ENCODE results near the gene MCM3AP.
"Not testable (repeated sequence)": the region's sequence is repeated elsewhere in the genome, so short reads cannot be mapped to it uniquely, and the experiment has no call there.

Gene MCM3AP

DNA sequence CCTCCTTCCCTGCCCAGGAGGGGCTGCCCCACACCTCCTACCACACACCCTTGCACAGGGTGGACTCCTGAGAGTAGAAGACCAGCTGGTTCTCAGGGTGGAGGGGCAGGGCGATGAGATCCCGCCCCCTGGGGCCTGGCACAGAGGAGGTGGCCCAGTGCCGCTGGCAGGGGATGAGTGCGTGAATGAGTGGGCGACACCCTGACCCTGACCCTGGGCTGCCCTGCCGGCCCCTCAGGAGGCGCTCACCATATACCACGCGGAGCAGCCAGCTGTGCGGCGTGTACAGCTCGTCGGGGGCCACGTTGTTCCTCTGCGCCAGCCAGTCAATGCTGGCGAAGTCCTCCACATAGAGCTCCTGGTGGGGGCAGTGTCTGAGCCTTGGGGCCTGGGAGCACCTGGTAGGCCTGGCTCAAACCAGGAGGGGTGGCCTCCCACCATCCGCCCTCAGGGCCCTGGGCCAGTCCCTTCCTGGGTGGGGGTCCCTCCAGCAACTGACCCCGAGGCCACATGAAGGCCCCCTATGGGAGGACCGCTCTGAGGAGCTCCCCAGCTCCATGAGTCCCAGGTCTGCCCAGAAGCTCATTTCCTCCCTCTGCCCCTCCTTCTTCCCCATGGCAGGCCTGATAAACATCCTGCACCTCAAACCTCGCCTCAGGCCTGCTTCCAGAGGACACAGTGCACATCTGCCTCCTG, 69.8 kb downstream of the MCM3AP start:
- no peak for DNase-seq

DNA sequence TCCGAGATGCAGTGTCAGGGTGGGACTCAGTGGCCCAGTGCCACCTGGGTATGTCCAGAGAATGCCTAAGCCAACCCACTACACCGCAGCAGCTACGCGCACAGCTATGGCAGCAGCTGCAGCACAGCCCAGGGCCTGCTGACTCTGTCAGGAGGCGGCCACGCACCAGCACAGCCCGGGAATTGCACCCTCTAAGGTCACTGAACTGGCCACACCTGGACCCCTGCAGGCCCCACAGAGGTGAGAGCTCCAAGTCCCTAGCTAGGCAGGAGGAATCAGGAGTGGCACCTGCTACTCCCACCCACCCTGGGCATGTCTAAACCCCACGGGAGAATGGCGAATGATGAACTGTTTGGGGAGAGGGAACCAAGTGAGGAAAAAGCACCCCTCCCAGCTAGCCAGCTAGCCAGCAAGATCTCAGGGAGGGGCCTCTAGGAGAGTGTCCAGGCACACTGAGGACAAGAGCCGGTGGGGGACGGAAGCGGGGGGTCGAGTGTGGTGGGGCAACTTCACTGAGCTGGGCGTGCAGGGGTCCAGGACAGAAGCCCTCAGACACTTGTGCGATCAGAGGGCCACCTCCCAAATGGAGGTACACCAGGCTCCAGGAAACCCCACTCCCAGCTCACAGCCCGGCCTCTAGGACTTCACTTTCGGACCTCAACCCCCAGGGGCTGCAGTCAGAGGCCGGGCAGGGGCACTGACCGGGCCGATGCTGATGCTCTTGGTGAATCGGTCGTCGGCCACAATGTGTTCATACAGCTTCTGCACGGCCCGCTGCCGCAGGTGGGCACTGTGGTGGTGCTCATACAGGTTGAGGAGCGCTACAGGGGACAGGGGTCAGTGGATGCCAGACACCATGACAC, 70.7 kb downstream of the MCM3AP start:
- DNase-seq, result no peak

DNA sequence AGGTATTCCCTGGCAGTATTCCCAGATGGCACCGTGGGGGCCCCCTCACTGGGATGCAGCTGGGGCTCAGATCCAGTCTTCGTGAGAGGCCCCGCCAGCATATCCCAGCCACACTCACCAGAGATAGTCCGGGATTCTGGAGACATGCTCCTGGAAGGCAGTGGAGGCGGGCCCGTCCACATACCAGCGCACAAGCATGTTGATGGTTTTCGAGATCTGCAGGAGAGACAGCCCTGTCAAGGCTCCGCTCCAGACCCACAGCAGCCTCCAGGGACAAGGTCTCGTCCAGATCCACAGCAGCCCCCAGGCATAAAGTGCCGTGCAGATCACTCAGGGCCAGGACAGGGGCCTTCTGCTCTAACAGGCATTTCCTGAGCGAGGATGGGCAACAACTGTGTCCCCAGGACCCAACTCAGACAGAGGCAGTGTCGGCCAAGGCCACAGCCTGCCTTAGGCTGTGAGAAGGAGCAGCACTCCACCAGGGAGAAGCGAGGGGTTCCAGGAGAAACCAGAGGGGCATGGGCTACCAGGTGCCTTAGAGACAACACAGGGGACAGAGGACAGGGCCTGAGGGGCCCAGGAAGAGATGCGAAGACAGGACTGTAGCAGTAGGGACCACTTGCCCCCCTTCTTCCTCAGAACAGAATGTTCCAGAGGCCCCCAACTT, 71.7 kb downstream of the MCM3AP start:
- DNase-seq, result no peak

DNA sequence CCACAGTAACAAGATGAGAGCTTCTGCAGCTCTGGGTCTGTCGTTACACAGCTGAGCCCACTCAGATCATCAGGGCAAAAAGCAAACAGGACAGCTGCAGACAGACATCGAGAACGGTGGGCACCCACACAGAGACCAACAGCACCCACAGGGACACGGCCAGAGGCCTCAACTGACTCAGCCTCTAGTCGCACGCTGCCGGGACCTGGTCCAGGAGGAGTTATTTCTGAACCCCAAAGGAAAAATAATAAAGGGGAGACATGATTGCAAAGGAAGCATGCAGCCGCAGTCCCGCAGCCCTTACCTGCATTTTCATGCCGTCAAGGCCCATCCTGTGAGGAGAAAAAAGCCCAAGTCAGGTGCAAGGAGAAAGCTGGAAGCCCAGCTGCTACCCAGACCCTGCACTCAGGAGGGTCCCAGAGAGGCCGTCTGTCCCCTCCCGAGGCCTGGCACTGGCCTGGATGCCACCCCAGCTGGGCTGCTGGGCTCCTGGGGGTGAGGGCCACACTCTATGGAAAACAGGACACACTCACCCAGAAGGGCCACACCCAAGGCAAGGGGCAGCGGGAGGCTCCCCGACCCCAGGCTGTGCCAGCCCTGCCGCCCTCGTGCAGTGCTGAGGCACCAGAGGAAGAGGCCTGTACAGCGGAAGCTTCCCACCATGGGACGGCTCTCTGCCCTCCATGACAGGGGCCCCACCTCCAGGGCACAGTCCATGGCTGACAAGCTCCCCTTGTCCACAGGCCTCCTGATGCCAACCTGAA, 72.5 kb downstream of the MCM3AP start:
- no peak for DNase-seq

DNA sequence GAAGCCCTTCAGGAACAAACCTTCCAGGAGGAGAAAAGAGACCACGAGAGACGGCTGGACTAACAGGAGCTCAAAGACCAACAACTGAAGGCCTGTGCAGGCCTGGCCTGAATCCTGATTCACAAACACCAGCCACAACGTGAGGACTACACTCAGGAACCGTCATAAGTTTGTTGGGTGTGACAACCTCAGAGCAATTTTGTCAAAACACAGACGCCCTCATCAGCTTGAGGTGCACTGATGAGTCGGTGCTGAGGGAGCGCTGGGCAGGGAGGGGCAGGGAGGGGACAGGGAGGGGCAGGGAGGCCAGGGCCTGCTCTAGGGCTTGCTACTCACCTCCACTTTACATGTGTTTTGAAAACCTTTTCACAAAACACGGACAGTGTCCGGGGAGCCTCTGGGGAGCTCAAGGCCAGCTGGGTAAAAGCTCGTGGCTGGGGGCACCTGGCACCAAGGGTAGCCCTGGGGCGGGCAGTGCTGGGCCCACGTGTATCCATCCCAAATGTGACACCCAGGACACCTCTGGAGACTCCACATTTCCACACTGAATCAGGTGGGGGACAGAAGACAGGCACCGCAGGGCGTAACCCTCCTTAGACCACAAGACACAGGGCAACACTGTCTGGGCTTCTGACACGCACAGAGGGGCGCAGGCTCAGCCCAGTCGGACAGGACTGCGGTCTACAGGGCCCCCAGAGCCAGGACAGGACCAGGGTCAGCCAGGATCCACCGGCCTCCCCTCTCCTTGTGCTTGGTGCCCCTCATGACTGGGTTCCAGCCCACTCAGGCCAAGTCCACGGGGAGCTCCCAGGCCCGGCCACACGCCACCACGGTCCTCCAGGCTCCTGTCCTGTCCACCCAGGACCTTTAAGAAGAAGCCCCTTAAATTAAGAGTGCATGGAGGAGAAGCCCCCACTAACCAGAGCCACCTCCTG, 73.4 kb downstream of the MCM3AP start:
- DNase-seq, result no peak

DNA sequence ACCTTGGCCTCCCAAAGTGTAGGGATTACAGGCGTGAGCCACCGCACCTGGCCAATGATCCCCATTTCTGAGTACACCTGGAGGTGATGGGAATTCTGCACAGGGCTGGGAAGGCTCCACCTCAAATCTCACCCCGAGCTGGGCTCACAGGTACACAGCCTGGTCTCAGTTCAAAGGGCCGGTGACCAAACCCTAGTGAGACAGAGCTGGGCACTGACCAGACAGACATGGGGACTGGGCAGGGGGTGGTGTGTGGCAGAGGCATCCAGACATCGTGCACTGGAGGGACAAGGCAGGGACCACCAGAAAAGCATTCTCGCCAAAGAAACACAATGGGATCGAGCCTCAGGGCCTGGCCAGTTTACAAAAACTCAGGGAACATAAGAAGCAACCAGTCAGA, 74.0 kb downstream of the MCM3AP start:
- no peak for DNase-seq

DNA sequence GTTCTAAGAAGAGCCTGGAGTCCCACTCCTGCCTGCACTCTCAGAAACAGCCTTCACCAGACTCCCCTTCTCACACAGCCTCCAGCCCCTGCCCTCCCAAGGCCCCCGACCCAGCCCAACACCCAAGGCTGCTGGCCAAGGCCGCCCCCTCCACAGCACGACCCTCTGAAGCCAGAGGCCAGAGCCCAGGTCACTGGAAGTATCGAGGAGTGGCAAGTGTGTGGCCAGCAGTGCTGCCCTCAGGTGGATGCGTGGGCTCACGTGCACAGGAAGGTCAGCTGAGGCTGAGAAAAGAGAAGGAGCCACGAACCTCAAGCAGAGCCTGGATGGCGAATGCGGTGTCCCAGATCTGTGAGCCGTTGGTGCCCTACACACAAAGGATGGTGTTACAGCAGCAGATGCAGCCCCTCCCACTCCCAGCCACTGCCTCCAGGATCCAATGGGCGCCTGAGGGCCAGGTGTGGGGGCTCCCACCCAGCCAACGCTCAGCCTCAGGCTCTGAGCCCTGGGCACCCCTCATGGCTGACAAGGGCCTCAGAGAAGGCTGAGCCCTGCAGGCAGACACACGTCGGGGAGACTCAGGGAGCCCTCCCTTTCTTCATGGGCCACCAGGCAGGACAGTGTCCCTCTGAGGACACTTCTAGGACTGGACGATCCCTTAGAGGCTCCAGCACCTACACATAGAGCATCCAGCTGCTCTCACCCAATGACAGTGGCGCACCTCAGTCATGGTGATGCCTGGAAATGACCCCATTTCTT, 74.9 kb downstream of the MCM3AP start:
- DNase-seq, result no peak

DNA sequence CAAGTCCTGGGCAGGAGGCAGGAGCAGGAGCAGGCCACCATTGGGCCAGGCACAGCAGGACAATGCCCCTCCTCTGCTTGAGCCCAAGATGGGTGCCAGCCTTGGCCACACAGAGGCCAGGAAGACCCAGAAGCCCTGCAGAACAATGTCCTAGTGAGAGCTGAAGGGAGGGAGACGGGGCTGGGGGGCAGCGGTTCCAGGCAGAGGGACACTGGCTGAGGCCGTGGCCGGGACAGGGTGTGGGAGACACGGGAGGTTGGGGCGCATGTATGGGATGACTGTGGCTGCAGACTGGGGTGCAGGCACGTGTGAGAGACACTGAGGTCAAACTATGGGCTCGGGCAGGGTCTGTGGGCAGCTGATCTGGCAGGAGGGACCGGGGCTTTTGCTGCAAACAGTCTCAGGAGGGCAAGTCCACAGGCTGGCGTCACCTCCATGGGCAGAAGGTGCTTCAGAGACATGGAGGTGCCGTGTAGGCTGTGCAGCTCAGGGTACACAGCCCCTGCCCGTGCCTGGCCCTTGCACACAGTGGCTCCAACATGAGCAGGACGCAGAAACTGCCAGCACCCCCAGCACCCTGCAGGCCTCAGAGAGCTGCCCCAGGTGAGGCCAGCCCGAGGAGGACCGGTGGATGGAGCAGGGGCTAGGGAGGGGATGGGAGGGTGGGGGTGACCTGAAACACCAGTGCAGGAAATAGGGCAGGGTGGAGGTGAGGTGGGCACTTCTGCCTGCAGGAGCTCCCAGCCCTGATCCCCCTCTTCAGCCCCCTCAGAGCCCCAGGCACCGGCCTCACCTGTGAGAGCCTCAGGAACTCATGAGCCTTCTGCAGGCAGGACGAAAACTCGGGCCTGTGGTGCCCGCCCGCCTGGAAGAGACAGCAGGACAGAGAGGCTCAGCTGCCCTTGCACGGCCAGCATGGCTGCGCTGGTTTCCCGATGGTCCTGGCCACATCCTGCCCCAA, 76.4 kb downstream of the MCM3AP start:
- DNase-seq, result no peak

DNA sequence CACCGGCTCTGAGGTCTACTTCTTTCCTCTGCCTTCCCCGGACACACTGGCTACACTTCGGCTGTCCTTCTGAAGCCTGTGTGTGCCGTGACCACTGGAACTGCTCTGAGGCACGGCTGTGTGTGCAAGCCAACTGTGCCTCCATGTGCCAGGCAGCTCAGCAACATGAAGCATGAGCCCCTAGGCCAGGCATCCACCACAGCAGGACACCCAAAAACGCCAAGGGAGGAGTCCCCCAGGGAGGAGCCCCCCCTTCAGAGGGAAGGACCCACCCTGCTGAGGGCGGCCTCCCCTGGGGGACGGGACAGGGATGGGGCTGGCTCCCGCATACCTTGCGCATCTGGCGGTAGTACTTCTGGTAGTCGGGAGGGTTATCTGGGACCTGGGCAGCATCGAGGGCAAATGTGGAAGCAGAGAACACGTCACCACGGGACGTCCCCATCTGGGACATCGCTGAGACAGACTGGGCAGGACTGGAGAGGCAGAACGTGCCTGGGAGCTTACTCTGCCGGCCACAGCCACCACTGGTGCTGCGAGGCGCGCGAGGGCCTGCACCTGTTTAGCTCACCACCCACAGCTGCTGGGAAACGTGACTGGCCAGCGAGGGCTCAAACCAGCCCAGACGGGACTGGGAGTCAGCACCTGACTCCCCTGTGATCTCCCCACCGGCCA, 77.4 kb downstream of the MCM3AP start:
- no peak for DNase-seq

DNA sequence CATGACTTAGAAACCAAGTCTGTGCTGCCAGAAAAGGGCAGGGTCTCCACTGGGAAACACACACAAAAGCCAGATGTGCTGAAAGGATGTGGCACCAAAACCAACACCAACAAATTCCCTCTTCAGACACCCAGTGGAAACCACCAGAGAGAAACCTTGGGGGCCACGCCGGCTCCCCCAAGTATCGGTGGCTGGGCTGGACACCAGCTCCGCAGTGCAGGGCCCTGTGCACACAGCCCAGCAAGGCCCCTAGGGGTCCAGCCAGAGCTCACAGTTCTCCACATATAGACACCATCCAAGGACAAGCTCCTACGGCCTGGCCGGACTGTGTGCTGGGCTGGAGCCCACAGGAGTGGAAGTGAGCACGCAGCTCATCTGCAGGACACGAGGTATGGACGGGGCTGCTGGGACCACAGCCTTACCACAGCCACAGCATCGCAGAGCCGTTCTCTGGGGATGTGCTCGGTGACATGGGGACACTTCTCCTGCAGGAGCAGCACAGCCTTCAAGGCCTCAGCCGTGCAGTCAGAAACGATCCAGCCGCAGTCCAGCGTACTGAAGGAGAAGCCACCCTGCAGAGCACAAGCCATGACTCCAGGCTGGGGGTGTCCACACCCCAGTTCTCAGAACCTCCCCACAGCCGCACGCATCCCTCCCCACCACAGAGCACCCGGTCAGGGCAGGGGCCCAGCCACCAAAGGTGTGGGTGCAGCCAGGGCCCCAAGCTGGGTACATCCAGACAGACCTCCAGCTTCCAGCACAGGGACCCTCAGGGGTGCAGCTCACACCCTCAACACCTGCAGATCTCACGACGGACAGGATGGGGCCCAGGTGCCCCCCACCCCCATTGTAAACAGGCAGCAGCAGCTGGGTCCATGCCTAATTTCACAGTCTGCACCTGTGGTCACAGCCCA, 78.1 kb downstream of the MCM3AP start:
- no peak for DNase-seq

DNA sequence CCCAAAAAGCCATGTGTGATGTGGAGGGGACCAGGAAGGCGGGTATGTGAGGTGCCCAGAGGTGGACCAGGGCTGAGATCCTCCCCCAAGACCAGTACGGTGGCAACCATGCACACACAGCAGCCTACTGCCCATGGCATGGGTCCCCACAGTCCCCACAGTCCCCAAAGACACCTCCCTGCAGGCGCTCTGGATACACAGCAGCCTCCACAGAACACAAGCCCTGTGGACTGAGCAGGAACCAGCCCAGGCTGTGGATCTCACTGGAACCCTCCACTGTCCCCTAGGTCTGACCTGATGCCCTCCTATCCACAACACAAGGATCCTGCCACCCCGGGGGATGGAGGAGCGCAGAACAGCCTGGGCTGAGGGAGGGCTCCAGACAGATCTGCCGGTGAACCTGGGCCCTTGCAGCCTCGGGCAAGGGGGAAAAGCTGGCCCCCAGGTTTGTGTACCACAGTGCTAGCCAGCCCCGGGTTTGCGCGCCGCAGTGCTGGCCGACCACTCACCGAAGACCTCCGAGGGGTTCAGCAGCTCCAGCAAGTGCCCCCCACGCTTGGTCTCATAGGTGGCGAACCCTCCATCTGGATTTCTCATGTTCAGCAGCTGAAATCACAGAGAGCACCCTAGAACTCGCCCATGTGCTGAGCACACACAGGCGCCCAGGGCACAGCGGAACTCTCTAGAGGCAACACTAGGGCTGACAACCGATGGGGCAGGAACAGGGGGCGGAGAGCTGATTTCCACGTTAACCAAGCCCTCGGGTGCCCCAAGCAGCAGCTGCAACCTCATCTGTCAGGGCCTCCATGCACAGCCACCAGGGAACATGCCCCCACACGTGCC, 79.0 kb downstream of the MCM3AP start:
- no peak for DNase-seq

DNA sequence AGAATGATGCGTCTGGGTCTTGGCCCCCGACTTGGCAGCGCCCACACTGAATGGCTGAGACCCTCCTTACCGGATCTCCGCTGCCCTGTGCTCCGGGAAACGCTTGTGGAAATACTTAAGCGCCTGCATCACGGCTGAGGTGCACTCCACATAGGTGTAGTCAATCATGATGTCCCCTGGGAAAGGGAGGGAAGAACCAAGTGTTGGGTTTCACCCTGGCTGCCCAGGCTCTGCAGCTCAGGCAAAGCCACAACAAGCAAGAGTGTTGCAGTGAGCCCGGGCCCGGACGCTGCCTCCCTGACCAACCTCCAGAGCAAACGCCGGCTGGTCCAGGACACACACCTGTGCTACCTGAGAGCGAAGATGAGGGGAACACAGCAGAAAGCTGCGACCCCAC, 79.6 kb downstream of the MCM3AP start:
- no peak for DNase-seq

DNA sequence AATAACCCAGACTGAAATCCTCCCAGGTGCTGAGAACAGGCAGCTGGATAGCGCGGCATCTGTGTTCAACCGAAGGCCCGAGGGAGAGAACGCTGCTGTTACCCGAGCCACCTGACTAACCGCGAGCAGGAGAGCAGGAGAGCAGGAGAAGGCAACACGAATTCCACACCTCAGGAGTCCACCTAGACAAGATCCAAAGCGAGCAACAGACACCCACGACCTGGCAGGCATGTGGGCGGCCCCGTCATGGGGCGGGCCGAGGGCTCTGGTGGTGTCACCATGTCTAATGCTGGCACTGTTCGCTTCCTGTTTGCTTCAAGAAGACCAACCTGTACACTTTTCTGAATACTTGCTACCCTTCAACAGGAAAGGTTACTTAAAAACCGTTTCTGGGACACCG, 80.2 kb downstream of the MCM3AP start:
- no peak for DNase-seq

DNA sequence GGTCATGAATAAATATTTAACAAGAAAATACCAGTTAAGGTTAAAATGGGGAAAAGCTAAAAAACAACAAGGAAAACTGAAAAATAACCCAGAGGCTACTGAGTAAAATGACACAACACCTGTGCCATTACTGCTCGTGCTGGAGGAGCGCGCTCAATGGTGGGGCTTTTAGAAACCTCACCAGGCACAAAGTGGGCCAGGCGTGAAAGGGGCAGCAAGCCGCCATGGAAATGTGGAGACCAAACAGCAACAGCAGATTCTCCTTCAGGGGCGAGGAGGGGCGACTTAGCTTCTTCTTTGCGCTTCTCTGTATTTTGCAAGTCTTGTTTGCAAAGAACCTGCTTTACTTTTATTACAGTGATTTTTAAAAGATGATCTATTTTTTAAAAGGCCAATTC, 82.2 kb downstream of the MCM3AP start:
- DNase-seq, result no peak

DNA sequence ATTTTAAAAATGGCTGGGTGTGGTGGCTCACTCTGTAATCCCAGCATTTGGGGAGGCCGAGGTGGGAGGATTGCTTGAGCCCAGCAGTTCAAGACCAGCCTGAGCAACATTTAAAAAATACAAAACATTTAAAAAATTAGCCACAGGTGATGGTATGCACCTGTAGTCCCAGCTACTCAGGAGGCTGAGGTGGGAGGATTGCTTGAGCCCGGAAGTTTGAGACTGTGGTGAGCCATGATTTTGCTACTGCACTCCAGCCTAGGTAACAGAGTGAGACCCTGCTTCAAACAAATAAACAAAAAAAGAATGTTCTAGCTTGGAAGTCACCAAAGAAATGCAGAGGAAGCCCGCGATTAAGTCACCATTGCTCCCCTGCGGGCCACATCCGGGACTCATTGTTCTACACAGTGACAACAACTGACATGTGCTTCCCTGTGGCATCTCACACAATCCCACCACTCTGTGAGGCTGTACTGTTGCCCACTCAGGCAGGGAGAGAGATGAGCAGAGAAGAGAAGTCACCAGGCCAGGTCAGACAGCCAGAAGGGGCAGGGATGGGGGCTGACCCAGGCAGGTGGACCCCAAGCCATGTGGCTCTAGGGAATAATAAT, 82.7 kb downstream of the MCM3AP start:
- DNase-seq, result no peak

DNA sequence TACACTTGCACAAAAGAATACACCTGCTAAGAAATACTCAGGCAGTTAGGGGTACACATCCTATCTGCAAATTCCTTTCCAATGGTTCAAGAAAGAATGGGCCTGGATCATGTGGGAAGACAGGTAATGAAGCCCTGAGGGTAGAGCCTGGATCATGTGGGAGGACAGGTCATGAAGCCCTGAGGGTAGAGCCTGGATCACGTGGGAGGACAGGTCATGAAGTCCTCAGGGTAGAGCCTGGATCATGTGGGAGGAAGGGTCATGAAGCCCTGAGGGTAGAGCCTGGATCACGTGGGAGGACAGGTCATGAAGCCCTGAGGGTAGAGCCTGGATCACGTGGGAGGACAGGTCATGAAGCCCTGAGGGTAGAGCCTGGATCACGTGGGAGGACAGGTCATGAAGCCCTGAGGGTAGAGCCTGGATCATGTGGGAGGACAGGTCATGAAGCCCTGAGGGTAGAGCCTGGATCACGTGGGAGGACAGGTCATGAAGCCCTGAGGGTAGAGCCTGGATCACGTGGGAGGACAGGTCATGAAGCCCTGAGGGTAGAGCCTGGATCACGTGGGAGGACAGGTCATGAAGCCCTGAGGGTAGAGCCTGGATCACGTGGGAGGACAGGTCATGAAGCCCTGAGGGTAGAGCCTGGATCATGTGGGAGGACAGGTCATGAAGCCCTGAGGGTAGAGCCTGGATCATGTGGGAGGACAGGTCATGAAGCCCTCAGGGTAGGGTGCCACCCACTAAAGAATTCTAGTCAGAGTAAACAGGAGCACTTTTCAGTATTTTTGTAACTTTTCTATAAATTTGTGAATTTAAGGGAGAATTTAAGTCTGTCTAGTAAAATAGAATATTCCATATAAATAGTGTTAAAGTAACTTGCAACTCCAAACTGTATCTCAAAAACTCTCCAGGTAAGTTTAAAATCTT, 84.3 kb downstream of the MCM3AP start:
- not testable (repeated sequence) for DNase-seq
